ENCODE results near the gene SPCS2.

SPCS2 gene

DNA sequence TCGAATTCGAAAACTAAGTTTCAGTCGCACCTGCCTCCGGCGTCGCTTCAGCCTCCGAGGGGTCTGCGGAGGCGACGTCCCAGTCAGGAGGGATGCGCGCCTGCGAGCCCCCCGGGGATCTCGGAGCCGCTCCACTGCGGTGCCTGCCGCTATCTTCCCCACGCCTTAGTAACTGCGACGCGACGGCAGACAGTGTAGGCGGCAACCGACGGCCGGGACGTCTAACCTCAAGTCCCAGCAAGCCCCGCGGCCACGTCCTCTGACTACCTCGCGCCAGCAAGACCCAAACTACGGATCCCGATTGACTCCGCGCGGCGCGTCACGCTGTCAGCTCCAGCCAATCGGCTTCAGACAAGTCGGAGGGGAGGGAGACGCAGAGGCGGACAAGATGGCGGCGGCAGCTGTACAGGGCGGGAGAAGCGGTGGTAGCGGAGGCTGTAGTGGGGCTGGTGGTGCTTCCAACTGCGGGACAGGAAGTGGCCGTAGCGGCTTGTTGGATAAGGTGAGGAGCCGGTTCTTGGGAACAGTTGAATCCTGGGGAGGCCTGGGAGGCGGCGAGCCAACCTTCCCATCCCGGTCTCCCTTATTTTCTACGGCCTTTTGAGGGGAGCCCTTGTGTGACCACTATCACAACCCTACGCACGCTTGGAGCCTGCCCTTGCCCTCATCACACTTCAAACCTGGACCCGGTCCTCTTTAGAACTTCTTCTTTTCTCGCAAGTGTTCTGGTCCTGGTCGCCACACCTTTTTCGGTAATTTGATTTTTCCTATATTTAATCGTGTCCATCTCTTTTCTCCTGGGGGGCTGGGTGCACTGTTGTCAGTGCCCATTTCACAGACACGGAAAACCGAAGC, at the start of gene SPCS2, which contains the start of gene XRRA1:
Gene SPCS2, plus strand, starts transcription at position 369 of the 855 bp plus-strand sequence. Its CDS starts 20 bp downstream, at position 389.
Gene XRRA1, minus strand, starts transcription at position 194 of the 855 bp plus-strand sequence. CDS start 8,213 bp downstream, outside the sequence.
- peak; percentile 98 for DNase-seq

DNA sequence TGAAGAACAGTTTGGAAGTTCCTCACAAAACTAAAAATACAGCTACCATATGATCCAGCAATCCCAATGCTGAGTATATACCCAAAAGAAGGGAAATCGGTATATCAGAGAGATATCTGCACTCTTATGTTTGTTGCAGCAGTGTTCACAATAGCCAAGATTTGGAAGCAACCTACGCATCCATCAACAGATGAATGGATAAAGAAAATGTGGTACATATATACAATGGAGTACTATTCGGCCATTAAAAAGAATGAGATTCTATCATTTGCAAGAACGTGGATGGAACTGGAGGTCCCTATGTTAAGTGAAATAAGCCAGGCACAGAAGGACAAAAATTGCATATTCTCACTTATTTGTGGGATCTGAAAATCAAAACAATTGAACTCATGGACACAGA, 46.7 kb upstream of the SPCS2 start:
- no peak for DNase-seq

DNA sequence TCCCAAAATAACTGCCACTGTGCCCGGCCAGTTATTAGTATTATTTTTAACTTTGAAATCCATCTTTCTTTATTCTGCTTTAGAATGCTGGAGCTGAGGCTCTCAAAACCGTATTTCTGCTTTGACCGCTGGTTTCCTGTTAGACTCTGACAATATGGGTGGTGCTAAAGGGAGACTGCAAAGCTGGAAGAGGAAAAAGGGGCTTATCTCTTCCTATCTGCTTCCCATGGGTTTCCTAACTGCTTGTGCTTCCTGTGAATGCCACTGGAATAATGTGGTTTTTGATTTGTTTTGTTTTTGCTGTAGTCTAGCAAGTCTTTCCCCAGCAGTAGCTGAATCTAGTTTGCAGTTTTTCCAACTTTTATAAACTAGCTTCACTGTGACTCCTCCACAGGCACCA, 43.7 kb upstream of the SPCS2 start:
- no peak for DNase-seq

- DNase-seq = no peak
Measured at GRCh38 chr11:74909385-74909784, 39.7 kb upstream of the SPCS2 start.

- DNase-seq = no peak
Measured at GRCh38 chr11:74909812-74910211, 39.3 kb upstream of the SPCS2 start.

- DNase-seq = no peak
Measured at GRCh38 chr11:74923125-74923524, 25.9 kb upstream of the SPCS2 start.

DNA sequence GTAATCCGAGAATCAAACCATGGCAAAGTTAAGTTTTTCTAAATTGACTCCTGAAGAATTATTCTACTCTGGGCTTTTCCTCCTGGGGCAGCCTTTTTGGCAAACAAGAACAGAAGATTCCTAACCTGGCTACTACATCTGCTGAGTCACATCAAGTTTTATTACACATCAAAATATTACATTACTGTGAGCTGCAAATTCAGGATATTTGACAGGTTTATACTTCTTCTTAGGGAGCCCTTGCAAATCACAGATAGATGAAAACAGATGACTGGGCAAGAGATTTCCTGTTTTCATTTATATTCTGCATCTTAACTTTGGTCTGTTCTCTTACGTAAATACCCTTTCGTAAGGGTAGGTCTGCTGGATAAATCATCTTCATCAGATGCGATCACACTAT, 23.8 kb upstream of the SPCS2 start:
- DNase-seq = no peak

DNA sequence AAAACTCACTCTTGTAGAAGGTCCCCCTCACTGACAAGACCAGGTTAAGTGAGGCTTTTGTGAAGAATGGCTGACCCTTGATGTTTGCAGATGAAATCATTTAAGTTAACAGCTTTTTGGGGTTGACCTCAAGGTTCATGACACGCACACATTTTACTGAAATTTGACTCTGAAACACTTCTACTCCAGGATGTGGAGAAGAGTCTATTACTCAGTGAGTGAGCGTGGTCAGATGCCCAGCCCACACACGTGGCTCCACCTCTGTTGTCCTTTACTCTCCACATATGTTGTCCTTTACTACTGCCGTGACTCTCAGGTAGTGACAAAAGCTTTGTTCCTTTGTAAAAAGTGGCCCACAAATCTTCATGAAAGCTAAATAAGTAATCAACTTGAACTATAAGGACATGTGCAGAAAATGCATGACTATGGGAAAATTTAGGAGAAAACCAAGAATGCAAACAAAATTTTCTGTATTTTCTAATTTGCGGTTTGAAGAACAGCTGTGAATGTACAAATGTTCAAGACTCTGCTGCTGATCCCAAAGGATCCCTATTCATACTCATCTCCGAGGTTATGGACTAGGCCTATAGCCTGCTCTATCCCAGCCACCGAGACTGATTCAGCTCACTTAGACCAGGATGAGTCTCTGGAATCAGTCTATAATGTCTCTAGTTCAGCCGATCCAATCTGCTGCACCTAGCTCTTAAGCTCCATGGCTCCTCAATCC, 22.6 kb upstream of the SPCS2 start:
- DNase-seq = no peak

DNA sequence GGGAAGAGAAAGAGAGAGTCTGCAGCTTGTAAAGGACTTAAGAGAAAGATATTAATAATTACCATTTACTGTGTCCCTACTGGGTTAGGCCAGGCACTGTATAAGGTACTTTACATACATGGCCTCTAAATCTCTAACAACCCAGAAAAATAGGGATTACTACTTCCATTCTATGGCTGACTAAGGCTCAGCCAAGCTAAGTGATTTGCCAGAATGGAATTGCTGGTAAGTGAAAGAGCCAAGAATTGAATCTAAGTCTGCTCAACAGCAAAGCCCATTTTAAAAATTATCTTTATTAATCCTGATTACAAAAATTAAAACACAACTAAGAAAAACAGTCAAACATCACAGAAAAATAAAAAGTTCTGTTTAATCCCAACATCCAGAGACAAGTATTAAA, 21.6 kb upstream of the SPCS2 start:
- DNase-seq = no peak

- peak; percentile 72 to 77 for DNase-seq
Measured at GRCh38 chr11:74929431-74930363, 19.4 kb upstream of the SPCS2 start.

- DNase-seq = no peak
Measured at GRCh38 chr11:74932169-74932568, 16.9 kb upstream of the SPCS2 start.

DNA sequence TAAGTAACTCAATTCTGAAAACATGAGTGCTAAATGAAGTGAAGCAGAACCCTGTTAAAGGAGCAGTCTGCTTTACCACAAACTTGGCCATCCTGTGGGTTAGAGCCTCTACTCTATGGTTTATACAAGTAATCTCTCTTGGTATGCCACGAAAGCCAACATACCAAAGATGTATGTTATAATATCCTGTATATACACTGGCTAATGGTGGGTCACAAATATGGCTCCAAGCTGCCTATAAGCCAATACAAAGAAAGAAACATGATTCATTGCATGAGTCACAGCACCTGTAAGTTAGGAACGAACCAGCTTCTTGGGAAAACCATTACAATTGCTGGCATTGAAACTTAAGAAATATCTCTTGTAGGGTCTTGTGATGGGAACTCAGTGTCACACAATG, 16.3 kb upstream of the SPCS2 start:
- no peak for DNase-seq

GRCh38 chr11:74933765-74934164, 15.3 kb upstream of the SPCS2 start:
- DNase-seq = no peak

DNA sequence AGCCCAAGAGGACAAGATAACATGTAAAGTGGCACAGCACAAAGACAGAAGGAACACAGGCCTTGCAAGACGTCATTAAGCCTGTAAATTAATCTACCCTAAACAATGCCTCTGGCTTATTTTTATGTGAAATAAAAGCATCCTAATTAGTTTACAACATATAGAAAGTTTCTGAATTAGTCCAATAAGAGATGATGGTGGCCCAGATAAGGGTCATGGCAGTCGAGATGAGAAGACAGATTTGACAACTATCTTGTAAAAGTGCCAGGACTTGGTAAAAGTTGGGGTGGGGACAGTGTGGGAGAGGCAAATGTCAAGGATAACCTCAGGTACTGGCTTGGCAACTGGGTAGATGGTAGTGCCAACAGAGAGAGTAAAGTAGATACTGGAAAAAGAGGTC, 13.8 kb upstream of the SPCS2 start:
- no peak for DNase-seq

DNA sequence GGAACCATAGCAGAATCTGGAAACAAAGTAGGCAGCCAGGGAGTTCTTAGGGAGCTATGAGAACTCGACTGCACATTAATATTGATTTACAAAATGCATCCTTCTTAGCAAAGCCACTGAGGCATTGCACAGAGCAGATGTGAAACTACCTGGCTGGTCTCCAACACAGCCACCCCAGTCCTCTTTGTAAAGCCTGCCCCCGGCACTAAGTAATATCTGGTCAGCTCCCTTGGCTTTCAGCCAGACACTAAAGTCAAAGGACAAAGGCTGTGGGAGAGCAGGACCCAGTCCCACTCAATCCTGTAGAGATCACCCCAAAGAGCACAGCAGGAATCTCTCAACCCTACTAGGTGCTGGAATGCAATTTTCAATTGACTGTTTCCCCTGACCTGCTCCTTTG, 13.0 kb upstream of the SPCS2 start:
- DNase-seq = no peak

DNA sequence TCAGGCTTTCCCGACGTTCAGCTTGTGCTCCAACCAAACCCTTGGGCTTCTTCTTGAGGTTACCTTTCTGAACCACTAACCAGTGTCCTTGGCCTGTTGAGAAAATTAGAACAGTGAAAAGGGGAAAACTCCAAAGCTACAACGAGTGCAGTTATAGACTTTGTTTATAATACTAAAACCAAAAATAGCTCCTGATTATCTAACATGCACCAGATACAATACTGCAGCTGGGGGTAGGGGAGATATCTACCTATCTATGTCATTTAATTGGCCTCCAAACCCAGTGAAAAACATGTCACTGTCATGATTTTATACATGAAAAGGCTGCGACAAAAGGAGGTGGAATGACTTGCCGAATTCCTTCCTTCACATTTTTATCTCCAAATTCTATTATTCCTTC, 12.1 kb upstream of the SPCS2 start:
- no peak for DNase-seq

- DNase-seq = no peak
Measured at GRCh38 chr11:74937696-74938475, 11.2 kb upstream of the SPCS2 start.

DNA sequence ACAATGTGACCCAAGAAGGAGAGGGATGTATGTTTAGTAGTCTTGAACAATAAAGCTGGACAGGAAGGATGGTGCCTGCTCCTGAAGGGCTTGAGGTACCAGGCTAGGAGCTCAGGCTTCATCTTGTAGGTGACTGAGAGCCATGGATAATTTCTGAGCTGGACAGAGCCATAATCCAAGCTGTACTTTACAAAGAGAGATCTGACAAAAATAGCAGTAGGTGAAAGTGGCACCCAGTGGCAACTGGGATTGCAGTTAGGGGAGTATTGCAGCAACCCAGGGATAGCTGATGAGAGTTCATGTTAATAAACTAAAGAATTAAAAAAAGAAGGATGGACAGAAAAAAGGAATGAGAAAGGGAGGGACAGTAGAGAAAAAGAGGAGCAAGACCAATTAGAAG, 7.6 kb upstream of the SPCS2 start:
- no peak for DNase-seq

GRCh38 chr11:74942073-74942759, 6.8 kb upstream of the SPCS2 start:
- no peak for DNase-seq

DNA sequence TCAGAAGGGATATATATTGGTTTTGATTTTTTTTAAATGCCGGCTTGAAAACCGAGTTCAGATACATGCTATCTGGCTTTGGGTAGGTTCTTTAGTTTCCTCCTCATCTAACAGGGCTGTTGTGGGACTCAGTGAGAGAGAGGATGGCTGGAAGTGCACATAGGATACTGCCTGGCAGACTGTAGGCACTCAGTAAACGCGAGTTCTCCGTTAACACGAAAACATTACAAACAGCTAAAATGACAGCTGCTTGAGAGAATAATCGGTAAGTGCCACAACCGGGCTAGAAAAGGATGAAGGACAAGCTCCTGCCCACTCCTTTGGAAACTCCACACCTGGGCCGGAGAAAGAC, 544 bp upstream of the SPCS2 start:
- no peak for DNase-seq

- peak in 1 of 2 donors; percentile 3 for DNase-seq
Measured at GRCh38 chr11:74949753-74950137, 679 bp downstream of the SPCS2 start.
